NCI-H2171 treated with DMSO at 0.1 percent for 48 hours (cell line): Measurements from ENCODE around the gene GLB1L.
"Not testable (repeated sequence)": the region's sequence is repeated elsewhere in the genome, so short reads cannot be mapped to it uniquely, and the experiment has no call there.

Experiments used
- DNase-seq: peaks from one replicate; lab custom pipeline; 2025; lab: John Stamatoyannopoulos, UW

GLB1L gene

DNA sequence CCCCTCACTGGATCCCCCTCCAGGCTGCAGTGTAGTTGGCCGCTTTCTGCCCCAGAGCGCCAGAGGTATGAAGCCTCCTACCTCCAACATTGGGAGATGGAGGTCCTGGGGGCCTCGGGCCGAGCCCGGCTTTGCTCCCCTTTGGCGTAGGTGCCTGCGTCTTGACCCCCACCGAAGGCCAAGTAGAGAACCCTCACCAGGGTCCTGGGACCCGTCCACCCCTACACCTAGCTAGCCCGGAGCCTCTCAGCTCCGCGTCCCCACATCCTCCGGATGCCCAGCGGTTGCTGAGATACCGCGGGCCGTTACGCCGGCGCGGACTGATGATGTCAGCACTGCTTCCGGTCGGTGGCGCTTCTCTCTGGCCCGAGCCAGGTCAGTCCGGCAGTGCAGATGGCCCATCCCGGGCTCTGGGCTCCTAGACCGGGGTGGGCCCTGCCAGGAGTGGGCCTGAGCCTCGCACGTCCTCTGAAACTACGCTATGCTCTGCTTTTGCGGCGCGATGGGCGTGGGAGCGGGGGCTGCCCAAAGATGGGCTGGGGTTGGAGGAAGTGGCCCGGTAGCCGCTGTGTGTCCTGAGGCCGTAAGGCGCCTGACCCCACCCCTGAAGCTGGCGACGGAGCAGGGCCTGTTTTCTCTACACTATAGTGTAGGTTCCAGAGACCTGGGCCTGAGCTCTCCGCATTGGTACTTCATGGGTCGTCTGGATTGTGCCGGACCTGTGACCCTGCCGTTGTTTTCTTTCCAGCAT is at the start of gene GLB1L, which contains the start of gene STK16:
Gene GLB1L, minus strand, starts transcription at position 297 of the 751 bp plus-strand sequence. CDS start 1,871 bp downstream, outside the sequence.
Gene STK16, plus strand, starts transcription at position 332 of the 751 bp plus-strand sequence. CDS start 521 bp downstream, outside the sequence.
- peak; percentile 74 for DNase-seq

DNA sequence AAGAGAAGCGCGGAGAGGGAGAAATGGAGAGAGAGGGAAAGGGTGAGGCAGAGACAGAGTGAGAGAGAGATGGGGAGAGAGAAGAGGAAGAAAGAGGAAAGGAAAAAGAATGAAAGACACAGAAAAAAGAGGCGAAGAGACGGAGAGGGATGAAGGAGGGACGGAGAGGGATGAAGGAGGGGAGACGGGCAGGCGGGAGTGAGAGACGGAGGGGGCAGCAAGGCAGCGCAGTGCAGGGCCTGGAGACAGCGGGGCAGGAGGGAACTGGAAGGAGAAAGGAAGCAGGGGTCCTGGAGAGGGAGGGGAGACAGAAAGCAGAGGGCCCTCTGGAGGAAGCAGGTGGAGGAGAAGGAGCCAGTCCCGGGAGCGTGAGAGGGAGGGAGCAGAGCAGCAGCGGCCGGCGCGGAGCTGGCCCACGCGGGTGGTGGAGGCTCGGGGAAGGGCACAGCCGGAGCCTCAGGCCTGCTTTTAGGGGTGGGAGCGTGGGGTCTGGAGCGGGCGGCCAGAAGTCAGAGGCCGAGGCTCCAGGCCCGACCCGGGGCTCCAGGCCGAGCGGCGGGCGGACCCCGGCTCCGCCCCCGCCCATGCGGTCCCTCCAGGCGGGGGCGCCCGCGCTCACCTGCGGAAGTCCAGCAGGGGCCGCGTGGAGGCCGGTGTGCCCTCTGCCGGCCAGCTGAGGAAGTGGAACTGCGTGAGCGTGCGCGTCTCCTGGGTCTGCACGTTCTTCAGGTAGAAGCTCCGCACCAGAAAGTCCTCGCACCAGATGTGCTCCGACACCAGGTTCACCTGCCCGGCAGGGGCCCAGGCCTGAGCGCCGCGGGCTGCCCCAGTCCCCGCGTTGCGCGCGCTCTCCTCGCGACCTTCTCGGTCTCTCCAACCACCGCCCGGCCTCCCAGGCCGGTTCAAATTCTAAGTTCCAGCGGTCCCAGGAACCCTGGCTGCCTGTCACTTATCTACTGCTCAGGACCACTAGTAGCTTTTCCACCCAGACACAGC is 49.4 kb upstream of the GLB1L start:
- DNase-seq: peak; percentile 80

DNA sequence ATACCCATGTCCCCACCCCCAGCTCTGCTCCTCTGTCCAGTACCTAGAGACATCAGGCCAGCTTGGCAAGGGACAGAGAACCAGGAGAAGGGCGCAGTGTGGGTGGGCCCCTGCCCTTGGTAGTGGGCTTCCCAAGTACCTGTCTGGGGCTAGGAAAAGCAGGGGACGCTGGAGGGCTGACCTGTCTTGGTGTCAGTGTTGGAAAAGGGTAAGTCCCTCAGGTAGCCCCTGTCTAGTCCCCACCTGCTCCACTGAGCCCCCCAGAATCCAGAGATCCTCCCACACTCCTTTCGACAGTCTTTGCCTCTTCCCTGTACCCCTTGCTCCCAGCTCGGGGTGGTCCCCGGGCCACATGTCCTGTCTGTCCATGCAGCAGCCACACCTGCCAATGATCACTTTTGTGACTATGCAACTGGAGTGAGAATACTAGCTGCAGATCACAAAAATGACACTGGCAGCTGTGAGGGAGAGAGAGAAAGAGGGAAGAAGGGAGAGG is 48.5 kb upstream of the GLB1L start:
- no peak for DNase-seq

DNA sequence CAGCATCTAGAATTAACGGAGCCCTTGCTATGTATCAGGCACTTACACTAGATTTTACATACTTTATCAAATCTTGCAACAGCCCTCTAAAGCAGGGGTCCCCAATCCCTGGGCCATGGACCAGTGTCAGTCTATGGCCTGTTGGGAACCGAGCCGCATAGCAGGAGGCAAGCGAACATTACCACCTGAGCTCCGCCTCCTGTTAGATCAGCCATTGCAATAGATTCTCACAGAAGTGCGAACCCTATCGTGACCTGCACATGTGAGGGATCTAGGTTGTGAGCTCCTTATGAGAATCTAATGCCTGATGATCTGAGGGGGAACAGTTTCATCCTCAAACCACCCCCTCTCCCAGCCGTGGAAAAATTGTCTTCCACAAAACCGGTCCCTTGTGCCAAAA is 47.4 kb upstream of the GLB1L start:
- no peak for DNase-seq

DNA sequence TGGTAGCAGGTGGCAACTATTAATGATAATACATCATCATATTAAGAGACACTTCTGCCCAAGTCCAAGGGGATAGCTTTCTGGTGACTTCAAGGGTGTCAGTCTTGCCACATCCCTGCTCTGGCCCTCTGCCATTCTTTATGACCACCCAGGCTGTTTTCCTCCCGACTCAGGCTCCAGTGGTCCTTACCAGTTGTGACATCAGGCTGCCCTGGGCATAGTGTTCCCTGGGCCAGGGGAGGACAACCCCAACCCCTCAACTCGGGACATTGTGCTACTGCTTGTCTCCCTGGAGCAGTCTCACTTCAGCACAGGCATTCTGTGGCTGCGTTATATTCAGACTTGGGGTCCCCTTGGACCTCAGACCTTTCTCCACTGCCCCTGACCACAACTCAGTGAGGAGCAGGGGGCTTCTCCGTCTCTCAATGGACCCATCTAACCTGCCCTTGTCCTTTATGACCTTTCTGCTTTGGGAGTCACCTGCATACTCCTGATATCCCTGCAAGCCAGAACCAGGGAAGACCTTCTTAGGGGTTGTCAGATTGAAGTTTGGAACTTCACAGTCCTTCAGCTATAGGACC is 46.8 kb upstream of the GLB1L start:
- no peak for DNase-seq

DNA sequence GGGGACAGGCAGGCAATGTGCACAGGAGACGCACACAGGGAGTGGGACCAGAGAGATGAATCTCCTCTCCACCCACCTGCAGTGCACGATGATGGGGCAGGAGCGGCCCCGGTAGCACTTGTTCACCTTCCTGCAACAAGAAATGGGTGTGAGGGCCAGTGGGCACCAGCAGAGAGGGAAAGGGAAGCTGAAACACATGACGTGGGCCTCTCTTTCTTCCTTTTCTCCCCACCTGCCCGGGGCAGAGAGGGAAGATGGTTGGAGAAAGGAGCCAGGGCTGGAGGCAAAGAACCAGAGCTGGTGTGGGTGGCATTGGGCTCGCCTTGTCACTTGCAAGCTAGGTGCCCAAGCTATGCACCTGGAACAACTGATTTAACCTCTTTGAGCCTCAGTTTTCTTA is 46.1 kb upstream of the GLB1L start:
- DNase-seq: no peak

DNA sequence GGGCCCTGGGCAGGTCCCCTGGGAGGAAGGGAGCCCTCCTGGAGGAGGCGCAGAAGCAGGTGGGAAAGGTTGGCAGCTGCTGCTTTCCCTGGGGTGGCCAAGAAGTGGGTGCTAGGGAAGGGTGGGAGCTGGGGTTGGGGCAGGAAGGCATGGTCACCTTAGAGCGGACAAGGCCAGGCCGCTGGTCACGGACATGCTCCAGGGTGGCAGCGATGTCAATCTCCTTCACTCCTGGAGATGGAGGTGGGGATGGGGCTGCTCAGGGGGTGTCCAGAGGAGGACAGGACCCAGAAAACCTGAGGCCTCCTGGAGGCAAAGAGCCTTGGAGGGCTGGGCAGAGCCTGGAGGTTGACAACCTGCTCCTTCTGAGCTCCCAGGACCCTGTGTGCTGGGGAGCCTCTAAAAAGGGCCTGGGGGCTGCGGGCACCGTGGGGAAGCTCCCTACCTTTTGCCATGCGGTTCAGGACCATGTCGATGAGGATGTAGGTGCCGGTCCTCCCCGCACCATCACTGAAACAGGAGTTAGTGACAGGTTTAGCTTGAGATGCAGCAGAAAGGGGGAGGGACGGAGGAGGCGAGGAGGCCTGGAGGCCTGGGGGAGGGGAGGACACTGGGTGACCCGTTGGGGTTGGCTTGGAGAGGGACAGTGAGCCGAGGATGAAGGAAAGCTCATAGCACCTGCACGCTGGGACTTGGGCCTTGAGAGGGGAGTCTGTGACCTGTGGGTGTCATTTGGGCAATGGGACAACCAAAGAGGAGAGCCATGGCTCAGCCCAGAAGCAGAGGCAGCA is 45.3 kb upstream of the GLB1L start:
- DNase-seq: no peak

DNA sequence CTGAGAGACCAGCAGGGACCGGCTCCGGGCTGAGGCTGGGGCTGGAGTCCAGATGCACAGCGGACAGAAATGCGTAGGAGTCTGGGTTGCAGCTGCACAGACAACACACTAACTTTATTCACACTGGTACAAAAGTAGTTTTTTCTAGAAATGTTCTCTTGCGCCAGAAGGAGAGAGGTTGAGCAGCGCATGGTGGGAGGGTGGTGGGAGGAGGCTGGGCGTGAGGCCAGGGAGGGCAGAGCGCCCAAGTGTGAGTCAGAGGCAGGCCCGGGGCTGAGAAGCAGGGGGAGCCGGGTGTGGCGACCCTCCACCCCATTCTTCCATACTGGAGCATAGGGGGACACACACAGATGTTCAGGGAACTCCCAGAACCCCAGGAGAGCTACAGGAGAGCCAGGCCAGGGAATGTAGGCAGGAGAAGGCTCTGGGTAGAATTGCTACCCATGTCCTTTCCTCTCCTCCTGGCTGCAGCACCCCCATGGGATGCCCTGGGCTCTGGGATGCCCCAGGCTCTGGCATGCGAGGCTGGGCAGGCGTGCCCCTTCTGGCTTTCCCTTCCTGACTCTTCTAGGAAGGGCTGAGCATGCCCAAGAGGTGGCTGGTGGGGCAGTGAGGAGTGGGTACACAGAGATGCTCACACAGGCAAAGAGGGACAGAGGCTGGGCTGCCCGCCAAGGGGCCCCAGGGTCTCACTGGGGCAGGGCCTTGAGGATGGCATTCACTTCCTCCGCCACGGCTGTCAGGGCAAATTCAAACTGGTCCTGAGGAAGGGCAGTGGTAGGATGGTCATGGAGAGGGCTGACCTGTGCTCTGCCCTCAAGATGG is 44.5 kb upstream of the GLB1L start:
- peak; percentile 69 for DNase-seq

DNA sequence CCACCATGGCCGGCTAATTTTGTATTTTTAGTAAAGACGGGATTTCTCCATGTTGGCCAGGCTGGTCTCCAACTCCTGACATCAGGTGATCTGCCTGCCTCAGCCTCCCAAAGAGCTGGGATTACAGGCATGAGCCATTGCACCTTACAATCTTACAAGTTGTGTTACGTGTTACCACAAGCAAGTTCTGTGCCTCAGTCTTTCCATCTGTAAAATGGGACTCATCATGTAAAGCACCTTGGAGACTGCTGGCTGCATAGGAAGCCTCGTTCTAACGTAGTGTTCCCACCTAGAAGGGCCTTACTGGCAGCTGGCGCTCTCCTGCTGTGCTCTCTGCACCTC is 43.9 kb upstream of the GLB1L start:
- DNase-seq: no peak

DNA sequence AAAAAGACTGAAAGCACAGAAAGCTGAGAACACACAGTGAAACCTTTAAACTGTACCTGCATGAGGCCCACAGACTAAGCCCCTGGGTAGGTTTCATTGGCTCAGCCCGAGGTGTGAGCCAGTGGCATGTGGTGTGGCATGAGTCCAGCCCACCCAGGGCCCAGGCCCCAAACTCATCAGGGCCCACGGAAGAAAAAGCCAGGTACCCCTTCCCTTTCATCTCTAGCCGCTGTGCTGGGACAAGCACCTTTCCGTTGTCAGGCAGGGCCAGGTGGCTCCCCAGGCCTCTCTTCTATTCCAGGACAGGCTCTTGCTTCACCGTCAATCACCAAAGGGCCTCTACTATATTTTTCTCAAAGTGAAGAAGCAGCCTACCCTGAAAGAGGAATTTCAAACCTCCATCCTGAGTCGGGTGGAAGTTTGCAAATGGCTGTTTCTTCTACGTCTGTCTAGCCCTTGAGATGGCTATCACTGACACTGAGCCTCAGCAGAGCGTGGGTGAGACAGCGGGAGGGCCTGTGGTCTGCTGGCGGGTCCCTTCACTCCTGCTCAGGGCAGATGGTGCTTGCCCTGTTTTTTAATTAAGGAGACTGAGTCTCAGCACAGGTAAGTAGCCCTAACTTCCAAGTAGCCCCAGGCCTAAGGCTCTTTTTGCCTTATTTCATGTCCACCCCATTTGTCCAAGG is 42.5 kb upstream of the GLB1L start:
- no peak for DNase-seq

DNA sequence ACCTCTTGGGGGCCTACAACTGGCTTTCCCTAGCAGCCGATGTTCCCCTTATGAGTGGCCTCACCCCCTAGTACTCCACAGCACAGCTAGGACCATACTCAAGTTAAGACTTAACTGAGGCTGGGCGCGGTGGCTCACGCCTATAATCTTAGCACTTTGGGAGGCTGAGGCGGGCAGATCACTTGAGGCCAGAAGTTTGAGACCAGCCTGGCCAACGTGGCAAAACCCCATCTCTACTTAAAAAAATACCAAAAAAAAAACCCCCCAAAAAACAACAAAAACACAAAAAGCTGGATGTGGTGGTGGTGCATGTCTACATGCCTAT is 41.8 kb upstream of the GLB1L start:
- DNase-seq: not testable (repeated sequence)

DNA sequence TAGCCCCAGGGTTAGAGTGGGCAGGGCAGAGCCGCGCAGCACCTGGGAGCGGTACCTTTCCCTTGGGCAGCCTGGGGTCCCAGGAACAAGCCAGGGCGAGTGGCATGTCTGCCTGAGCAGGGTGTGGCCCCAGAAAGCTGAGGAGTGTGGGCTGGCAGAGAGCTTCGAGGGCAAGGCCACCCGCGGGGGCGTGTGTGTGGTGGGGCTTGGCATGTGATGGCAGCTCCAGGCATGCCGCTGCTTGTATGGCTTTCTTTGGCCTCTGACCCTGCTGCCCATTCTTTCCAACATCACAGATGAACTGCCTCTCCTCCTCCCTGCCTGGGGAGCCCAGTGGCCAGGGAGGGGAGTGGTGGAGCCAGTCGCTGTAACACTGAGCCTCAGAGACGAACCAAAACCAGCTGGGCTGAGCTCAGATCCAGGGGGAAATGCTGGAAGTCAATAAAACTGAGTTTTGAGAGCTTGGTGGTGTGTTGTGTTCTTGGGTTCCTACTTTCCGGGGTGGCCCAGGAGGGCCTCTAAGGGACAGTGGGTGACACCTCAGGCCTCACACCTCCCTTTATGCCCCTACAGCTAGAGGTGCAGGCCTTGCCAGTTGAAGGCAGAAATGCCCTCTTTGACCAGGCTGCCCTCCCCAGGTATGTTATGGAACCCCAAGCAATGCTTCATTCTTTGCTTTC is 41.3 kb upstream of the GLB1L start:
- no peak for DNase-seq

DNA sequence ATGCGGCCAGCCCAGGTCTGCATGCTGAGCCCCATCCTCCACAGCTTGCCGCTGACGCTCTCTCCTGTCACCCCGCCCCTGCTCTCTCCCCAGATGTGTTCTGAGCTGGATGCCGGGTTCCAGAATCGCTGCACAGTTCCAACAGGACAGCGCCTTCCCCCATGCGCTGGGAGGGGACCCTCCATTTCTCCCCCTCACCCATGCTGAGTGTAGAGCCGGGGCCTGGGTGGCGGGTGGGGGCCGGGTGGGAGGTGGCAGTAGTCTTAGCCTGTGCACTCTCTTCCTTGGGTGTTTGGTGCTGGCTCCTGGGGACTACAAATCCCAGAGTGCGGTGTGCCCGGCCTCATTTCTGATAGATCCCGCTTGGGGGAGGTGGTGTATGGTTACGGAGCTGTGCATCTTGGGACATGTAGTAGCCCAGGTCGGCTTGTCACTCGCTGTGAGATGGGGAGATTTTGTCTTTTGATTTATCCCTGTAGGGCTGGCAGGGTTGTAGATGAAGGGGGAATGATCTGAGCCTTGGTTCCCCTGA is 40.7 kb upstream of the GLB1L start:
- peak; percentile 79 for DNase-seq

DNA sequence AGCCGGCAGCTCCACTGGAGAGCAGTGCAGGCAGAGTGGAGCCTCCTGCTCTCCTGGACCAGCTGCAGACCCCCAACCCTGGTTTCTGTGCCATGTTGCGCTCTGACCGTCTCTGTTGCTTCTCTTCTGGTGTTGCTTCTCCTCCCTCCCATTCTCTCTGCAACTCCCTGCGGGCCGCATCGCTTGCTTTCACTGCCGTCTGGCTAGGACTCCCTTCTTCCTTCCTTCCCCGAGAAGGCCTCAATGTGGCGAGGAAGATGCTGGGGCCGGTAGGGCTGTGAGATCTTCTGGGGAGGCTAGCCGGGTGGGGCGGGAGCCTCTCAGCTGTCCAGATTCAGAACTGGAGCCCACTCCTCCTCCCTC is 40.1 kb upstream of the GLB1L start:
- no peak for DNase-seq

DNA sequence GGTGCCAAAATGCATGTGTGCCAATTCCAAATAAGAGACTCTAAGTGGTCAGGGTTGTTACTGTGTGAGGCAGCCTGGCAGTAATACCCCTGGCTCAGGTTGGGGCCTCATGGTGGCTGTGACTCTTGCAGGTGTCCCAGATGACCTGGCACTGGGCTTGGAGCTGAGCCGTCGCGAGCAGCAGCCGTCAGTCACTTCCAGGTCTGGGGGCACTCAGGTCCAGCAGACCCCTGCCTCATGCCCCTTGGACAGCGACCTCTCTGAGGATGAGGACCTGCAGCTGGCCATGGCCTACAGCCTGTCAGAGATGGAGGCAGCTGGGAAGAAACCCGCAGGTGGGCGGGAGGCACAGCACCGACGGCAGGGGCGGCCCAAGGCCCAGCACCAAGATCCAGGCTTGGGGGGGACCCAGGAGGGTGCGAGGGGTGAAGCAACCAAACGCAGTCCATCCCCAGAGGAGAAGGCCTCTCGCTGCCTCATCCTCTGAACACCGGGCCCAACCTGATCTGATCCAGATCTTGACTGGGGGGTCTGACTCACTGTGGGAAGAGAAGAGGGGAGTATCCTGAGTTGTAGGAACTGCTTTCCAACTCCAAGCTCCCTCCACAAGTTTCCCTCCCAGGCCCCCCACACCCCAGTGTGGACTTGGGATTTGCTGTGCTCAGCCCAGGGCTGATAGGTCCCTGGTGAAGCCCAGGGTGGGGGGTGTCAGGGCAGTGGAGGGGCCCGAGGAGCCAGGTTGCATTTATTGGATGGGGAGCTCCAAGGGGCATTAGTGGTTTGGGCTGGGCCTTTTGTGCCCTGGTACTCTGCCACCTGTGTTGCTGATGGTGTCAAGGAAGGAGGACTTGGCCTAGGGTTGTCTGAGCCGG is 39.5 kb upstream of the GLB1L start:
- no peak for DNase-seq

DNA sequence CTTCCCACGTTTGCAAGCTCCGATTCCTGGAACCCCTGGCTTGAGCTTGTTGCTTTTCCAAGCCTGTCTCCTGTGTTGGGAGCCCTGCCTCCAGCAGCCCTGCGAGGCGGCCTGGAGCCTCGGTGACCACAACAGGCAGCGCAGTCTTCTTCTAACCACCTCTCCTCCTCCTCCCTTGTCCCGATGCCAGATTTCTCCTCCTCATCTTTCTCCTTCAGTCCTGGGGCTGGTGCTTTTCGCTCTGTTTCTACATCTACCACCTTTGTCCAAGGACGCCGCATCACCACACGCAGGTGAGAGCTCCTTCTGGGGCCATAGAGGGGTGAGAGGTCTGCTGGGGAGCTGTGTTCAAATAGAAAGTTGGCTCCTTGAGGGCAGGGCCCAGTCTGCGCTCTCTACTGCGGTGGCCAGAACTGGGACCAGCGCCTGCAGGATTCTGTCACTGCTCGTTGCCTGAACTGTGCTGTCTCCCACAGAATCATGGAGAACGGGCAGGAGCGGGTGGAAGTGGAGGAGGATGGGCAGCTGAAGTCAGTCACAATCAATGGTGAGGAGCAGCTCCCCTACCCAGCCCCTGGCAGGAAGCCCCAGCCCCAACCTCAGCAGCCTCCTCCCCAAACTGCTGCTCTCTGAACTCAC is 37.8 kb upstream of the GLB1L start:
- no peak for DNase-seq

DNA sequence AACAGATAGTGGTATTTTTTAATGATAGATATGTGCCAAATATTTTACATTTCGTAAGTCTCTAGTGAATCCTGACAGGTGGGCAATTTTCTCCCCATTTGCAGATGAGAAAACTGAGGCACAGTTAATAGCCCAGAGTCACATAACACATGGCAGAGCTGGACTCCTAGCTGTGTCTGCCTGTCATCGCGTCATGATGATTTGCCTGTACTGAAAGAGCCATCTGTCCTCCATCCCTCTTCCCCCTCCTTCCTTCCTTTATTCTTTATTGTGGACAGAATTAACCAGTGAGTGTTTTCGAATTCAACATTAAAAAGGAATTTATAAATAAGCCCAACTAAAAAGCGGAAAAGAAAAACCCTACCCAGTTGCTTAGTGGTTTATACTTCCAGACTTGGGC is 37.1 kb upstream of the GLB1L start:
- DNase-seq: peak; percentile 51

DNA sequence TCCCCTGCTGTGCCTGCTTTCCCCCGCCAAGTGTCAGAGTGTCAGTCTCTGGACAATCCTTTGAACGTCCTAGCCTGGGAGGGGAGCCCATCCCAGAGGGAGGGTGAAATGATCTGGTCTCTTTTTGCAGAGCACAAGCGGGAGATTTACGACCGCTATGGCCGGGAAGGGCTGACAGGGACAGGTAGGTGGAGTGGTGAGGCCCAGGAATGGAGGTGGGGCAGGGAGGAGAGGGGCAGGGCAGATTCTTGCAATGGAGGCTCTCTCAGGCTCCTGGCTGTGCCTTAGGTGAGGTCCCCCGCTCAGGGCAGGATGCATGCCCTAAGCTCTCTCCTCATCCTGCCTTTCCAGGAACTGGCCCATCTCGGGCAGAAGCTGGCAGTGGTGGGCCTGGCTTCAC is 36.3 kb upstream of the GLB1L start:
- no peak for DNase-seq
